Esophagus squamous epithelium (tissue), 5 donors: ENCODE results near the gene KSR2. TPM values are rescaled to one million over a fixed set of nuclear protein-coding genes. Genes with fewer than 3 reads are reported as not detected.

Experiments
- DNase-seq: peaks from one replicate; lab custom pipeline; 2025; lab: John Stamatoyannopoulos, UW
- H3K27ac ChIP-seq, 4 donors: fragments of 200-600 bp; sonication (generic); one replicate each; pipeline ENCODE4 v1.5.1; 2016 to 2019; ENCODE audit warnings: mild to moderate bottlenecking in 1 of 4
- H3K27me3 ChIP-seq, 4 donors: fragments of 200-600 bp; sonication (generic); 1 replicate in 3 of 4; 2 replicates in 1 of 4; pipeline versions ENCODE4 v1.5.1 to v1.6.0; 2017 to 2021; ENCODE audit warnings: antibody characterized with exemption in 1 of 4
- H3K36me3 ChIP-seq, 3 donors: fragments of 200-600 bp; sonication (generic); one replicate each; pipeline ENCODE4 v1.5.1; 2016 to 2019
- H3K4me1 ChIP-seq, 3 donors: fragments of 200-600 bp; sonication (generic); one replicate each; pipeline ENCODE4 v1.5.1; 2017 to 2019
- H3K4me3 ChIP-seq, 4 donors: fragments of 200-600 bp; sonication (generic); 1 replicate in 3 of 4; 2 replicates in 1 of 4; pipeline ENCODE4 v1.5.1; 2016 to 2019; ENCODE audit warnings: mild to moderate bottlenecking in 2 of 4, moderate library complexity in 1 of 4
- H3K9me3 ChIP-seq, 3 donors: fragments of 200-600 bp; sonication (generic); one replicate each; pipeline ENCODE4 v1.5.1; 2016 to 2019
- CTCF ChIP-seq, 6 experiments: fragments of 450-650 bp in 4 of 6; fragments of 200-600 bp in 2 of 6; sonication (generic) in 2 of 6; IDR thresholded peaks; one replicate each; pipeline ENCODE4 v1.5.1; 2016 to 2019; ENCODE audit warnings: antibody characterized with exemption in 6 of 6, mild to moderate bottlenecking in 4 of 6, moderate library complexity in 4 of 6
- POLR2A ChIP-seq, 4 donors: fragments of 450-650 bp; IDR thresholded peaks; one replicate each; pipeline ENCODE4 v1.6.1; 2017; ENCODE audit warnings: antibody characterized with exemption in 4 of 4, mild to moderate bottlenecking in 4 of 4, moderate library complexity in 3 of 4
- WGBS, 2 donors: methylation state at CpG; one replicate each; pipeline ENCODE4 v1.1.5; 2018; 5-methylcytosine and 5-hydroxymethylcytosine counted together
- intact Hi-C: fragments of 100-400 bp; cut with DNase I; formaldehyde crosslinking; loops from one replicate; pipeline ENCODE4 v1.15.0; 2022
- total RNA-seq, 4 donors: library from RNA; depleted of rRNA; stranded (reverse); fragments of >200 nt; gene quantifications; one replicate each; pipeline ENCODE4 v1.1.0, GENCODE V29; 2016
- donor health status: DM: yes; HTN: yes; CAD: no.

Gene KSR2
- total RNA-seq, 4 donors from 2014 or later: under 0.01 to 0.13 (median 0.03) TPM

GRCh38 chr12:117907108-117907689, 61.6 kb downstream of the KSR2 start:
- Histone ChIP-seq H3K27me3 (no peaks in the 10 kb centered on the region), H3K4me3 (no peak overlapping the region), H3K27ac (no peak overlapping the region), H3K4me1 (peaks cover 0 to 4% (median 0%) of the 10 kb centered on the region in 3 donors), H3K36me3 (no peaks in the 10 kb centered on the region), H3K9me3 (peaks cover 0 to 4% (median 0%) of the 10 kb centered on the region in 3 donors)
- DNase-seq: no peak
- TF ChIP-seq CTCF (IDR thresholded peaks at IDR 0.05) (no peak), POLR2A (IDR thresholded peaks at IDR 0.05) (no peak)
- intact Hi-C loops: no loop called here
- WGBS, 2 donors: 23 to 30% methylated on average over 8 to 11 of the region's 11 CpGs

- no peaks in the 10 kb centered on the region for H3K9me3 ChIP-seq
- H3K27ac ChIP-seq: no peak overlapping the region
- intact Hi-C loops: no loop called here
- no peak for DNase-seq
- WGBS, 2 donors: 75 to 91% methylated on average over 6 of the region's 6 CpGs
- no peaks in the 10 kb centered on the region for H3K36me3 ChIP-seq
- no peaks in the 10 kb centered on the region for H3K27me3 ChIP-seq
- TF ChIP-seq CTCF (IDR thresholded peaks at IDR 0.05) (no peak), POLR2A (IDR thresholded peaks at IDR 0.05) (no peak)
- no peak overlapping the region for H3K4me3 ChIP-seq
- H3K4me1 ChIP-seq: peaks cover 0 to 4% (median 0%) of the 10 kb centered on the region in 3 donors
Measured at GRCh38 chr12:117904051-117904450, 64.7 kb downstream of the KSR2 start.

- intact Hi-C loops: no loop called here
- Histone ChIP-seq H3K27me3 (no peaks in the 10 kb centered on the region), H3K4me3 (no peak overlapping the region), H3K27ac (no peak overlapping the region), H3K9me3 (no peaks in the 10 kb centered on the region), H3K36me3 (no peaks in the 10 kb centered on the region), H3K4me1 (peaks cover 0 to 4% (median 0%) of the 10 kb centered on the region in 3 donors)
- TF ChIP-seq POLR2A (IDR thresholded peaks at IDR 0.05): no peak
- TF ChIP-seq CTCF (IDR thresholded peaks at IDR 0.05): no peak
- WGBS, 2 donors: 65 to 75% methylated on average over 3 of the region's 3 CpGs
- DNase-seq: no peak
Measured at GRCh38 chr12:117903110-117903840, 65.5 kb downstream of the KSR2 start.

- TF ChIP-seq CTCF (IDR thresholded peaks at IDR 0.05) (no peak), POLR2A (IDR thresholded peaks at IDR 0.05) (no peak)
- intact Hi-C loops: no loop called here
- no peak overlapping the region for H3K27ac ChIP-seq
- H3K4me1 ChIP-seq: no peaks in the 10 kb centered on the region
- no peaks in the 10 kb centered on the region for H3K27me3 ChIP-seq
- DNase-seq: no peak
- no peaks in the 10 kb centered on the region for H3K36me3 ChIP-seq
- whole genome bisulfite sequencing, 2 donors: 84 to 86% methylated on average over 8 of the region's 8 CpGs
- no peaks in the 10 kb centered on the region for H3K9me3 ChIP-seq
- H3K4me3 ChIP-seq: no peak overlapping the region
Measured at GRCh38 chr12:117901631-117902030, 67.2 kb downstream of the KSR2 start.

- Histone ChIP-seq H3K4me3 (no peak overlapping the region), H3K4me1 (no peaks in the 10 kb centered on the region), H3K27ac (no peak overlapping the region), H3K27me3 (no peaks in the 10 kb centered on the region), H3K36me3 (no peaks in the 10 kb centered on the region), H3K9me3 (no peaks in the 10 kb centered on the region)
- no peak for DNase-seq
- intact Hi-C loops: no loop called here
- WGBS, 2 donors: 68 to 70% methylated on average over 3 to 4 of the region's 4 CpGs
- TF ChIP-seq CTCF (IDR thresholded peaks at IDR 0.05) (no peak), POLR2A (IDR thresholded peaks at IDR 0.05) (no peak)
Measured at GRCh38 chr12:117900561-117900960, 68.2 kb downstream of the KSR2 start.
